Stimulated activated CD8-positive, alpha-beta memory T cell treated with anti-CD3 and anti-CD28 coated beads, Interleukin-7, amount 100 ng/mL, for 1 hour (primary cell): ENCODE measurements around the gene STAT6.
A peak's percentile ranks its signal among the peaks of the same experiment; 100 is the strongest.

ENCODE experiments used
- DNase-seq, 2 donors: peaks; one replicate each; pipeline ENCODE4 v3.0.0-alpha.2; 2020; ENCODE audit warnings: low read depth in 2 of 2

Gene STAT6

DNA sequence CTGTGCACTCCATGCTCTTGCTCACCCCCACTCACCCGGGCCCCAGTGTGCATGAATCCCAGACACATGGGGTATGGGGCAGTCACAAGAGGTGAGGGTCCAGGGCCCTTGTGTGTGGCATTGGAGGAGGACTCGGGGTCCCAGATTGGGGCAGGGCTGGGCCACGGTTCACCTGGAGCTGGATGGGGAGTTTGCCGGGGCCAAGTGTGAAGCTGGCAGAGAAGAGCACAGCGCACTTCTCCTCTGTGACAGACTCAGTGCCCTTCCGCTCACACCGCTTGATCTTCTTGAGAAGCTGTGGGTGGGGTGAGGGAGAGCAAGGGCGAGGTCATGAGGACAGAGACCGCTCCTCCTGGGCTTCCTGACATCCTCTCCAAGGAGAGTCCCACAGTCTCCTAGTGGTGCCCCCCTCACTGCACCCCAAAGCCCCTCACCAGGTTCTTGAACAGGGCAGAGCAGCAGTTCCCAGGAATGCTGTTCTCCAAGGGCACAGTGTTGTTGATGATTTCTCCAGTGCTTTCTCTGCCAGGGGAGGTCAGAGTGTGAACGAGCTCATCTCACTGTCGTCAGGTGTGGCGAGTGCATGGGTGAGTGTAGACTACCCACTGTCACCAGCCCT, 6.8 kb downstream of the STAT6 start:
- DNase-seq = no peak

GRCh38 chr12:57103856-57104255, 7.3 kb downstream of the STAT6 start:
- no peak for DNase-seq

DNA sequence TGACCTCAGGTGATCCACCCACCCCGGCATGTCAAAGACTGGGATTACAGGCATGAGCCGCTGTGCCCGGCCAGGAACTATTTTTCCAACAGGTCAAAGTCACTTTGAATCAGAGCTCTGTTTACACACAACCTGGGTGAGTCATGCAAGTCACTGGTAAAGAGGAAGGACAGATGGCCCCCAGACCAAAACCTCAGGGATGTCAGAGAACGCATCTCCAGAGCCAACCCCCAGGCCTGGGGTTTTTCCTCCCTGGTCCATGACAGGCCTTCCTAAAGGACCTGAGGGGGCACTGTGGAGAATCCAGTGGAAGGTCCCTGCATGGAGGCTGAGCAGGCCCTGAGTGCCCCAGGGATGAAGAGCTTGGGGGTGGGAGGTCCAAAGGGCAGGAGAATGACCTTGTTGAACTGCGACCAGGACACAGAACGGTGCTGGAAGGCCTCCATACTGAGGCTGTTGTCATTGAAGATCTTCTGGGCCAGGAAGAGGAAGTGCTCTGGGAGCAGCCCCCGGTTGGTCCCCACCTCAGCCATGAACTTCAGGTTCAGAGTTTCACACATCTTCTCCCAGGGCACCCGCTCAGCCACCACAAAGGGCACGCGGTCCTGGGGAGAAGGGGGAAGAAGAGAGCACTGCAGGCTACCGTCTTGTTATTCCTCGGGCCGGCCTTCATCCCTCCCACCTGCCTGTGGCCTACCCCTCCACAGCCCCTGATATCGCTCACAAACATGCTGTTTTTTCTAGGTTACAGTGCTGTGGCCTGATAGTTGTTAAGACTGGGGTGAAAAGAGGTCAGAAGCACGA, 9.1 kb downstream of the STAT6 start:
- no peak for DNase-seq

GRCh38 chr12:57099766-57100165, 11.4 kb downstream of the STAT6 start:
- no peak for DNase-seq

GRCh38 chr12:57099047-57099714, 12.0 kb downstream of the STAT6 start:
- DNase-seq = no peak

- no peak for DNase-seq
Measured at GRCh38 chr12:57098546-57098945, 12.6 kb downstream of the STAT6 start.

DNA sequence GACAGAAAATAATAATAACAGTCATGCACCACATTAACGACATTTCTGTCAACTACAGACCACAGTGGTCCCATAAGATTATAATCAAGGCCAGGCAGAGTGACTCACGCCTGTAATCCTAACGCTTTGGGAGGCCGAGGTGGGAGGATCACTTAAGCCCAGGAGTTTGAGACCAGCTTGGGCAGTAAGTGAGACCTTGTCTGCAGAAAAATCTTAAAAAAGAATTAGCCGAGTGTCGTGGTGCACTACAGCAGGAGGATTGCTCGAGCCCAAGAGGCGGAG, 13.7 kb downstream of the STAT6 start:
- no peak for DNase-seq

- DNase-seq = no peak
Measured at GRCh38 chr12:57096748-57097553, 14.2 kb downstream of the STAT6 start.

GRCh38 chr12:57096099-57096572, 15.0 kb downstream of the STAT6 start:
- DNase-seq = no peak

DNA sequence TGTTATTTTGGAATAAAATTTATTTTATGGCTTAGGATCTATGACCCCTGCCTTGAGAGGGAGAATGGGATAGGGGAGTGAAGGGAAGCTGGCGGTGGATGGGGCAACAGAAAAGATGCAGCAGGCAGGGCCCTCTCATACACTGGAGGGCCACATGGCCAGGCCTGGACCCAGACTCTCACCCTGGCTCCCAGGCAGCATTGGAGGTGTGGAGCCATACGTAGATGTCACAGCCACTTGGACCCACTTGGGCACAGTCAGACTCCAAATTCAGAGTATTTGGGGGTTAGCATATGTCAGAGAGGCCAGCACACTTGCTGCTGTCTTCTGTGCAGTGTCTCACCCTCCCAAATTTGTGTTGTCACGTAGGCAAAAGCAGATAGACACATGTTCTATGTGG, 15.7 kb downstream of the STAT6 start:
- no peak for DNase-seq

DNA sequence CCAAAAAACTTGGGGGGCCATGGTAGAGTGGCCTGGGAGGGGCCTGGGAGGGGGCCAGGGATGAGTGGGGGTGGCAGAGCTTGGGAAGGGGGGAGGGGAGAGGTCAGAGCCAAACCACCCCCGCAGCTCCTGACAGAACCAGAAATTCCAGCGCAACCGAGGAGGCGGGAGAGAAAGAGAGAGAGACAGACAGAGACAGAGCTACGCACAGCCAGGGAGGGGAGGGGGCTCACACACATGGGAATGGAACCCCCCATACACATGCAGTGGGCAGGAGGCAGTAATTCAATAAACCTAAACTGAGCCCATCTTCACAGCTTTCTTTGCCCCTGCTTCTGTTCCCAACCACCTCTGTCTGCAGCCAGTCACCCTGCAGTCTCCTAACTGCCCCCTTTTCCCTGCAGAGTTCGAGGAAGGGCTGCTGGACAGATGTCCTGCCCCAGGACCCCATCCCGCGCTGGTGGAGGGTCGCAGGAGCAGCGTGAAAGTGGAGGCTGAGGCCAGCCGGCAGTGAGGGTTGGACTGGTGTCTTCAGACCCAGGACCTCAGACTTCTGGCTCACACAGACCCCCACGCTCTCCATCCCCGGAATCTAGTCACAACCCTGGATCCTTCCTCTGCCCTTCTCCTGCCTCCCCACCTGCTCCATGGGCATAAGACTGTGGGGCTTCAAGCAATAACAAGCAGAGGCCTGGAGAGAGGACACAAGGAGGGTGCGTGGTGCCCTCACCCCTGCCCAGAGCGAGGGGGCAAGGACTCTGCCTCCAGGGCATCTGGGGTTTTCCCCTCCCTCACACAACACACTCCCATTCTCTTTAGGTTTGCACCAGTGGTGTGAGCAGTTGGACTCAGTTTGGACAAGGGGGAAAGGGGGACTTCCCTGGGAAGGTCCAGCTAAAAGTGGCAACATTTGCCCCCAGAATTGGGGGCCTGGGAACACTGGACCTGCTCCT, 16.7 kb downstream of the STAT6 start:
- DNase-seq = no peak

- DNase-seq = peak; percentile 37 to 46
Measured at GRCh38 chr12:57093415-57094207, 17.6 kb downstream of the STAT6 start.

DNA sequence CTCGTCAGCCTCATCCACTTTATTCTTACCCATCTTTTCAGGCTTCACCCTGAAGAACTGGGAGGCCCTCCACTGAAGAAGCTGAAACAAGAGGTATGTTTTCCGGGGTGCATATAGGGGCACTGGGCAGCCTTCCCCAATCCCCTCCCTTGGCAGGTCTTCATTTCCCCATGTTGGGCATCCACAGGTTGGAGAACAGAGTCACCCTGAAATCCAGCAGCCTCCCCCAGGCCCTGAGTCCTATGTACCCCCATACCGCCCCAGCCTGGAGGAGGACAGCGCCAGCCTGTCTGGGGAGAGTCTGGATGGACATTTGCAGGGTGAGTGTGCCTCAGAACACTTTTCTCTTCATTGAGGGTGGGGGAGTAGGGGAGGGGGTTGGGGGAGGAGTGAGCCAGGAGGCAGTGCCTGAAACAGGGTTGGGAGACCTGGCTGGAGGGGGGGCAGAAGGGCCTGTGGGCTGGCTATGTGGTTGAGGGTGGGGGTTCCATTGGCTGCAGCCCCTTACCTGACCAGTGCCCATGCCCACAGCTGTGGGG, 18.2 kb downstream of the STAT6 start:
- DNase-seq = no peak

DNA sequence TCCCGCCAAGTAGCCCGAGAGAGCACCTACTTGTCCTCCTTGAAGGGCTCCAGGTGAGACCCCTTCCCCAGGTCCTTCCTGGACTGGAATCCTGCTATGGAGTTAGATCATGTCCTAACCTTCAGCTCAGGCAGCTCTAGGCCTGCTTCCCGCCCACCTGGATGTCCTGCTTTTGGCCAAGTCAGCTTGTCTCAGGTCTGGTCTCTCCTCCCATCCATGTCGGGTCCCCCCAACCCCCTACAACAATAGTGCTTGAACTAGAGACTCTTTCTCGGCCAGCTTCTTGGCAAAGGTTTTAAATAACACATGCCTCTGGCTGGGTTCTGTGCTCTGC, 18.7 kb downstream of the STAT6 start:
- DNase-seq = no peak

GRCh38 chr12:57091638-57092528, 19.3 kb downstream of the STAT6 start:
- no peak for DNase-seq

DNA sequence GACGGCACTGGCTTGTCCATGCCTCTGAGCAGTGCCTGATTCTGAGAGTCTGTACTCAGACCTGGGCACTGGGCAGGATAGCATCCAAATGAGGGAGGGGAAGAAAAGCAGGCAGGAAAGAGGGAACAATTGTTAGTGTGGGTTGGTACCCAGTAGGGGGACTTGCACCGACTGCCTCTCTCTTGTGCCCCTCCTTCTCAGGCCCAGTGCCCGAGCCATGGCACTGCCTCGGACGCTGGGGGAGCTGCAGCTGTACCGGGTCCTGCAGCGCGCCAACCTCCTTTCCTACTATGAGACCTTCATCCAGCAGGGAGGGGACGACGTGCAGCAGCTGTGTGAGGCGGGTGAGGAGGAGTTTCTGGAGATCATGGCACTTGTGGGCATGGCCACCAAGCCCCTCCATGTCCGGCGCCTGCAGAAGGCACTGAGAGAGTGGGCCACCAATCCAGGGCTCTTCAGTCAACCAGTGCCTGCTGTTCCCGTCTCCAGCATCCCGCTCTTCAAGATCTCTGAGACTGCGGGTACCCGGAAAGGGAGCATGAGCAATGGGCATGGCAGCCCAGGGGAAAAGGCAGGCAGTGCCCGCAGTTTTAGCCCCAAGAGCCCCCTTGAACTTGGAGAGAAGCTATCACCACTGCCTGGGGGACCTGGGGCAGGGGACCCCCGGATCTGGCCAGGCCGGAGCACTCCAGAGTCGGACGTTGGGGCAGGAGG, 20.1 kb downstream of the STAT6 start:
- DNase-seq = no peak

DNA sequence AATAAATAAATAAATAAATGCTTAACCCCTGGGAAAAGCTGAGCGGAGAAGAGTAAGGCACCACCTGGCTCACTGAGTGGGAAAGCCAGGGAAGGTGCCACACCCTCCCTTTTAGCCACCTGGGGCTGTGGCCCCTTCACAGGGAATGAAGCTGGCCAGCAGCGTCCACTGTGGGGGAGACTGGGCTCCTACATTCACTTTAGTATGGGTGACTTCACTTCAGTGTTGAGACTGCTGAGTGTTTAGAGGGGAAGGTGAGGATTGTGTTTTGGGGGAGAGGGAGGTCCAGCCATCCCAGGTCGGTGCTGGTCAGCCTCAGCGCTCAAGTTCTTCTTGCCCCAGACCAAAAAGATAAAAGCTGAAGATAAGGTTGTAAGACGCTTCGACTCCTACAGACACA, 20.7 kb downstream of the STAT6 start:
- DNase-seq = no peak
